Upper lobe of left lung (tissue), 6 donors: ENCODE results near the gene TIGD3. TPM values are rescaled to one million over a fixed set of nuclear protein-coding genes. Genes with fewer than 3 reads are reported as not detected.

Experiments used
- ATAC-seq, 2 donors: fragments of 200-7000 bp; cut with Tn5 transposase; one replicate each; pipeline ENCODE4 v1.9.1; 2022; ENCODE audit warnings: mild to moderate bottlenecking in 2 of 2, moderate library complexity in 2 of 2; ENCODE audit not compliant: low FRiP score in 2 of 2
- DNase-seq, 2 donors: peaks; one replicate each; pipeline ENCODE4 v3.0.0-alpha.2; 2019 to 2020
- H3K27ac ChIP-seq, 4 donors: fragments of 200-600 bp; sonication (generic); one replicate each; pipeline ENCODE4 v1.5.1; 2016 to 2019
- H3K27me3 ChIP-seq, 4 donors: fragments of 200-600 bp; sonication (generic); one replicate each; pipeline ENCODE4 v1.5.1; 2017 to 2019
- H3K36me3 ChIP-seq, 4 donors: fragments of 200-600 bp; sonication (generic); one replicate each; pipeline ENCODE4 v1.5.1; 2016 to 2019
- H3K4me1 ChIP-seq, 4 donors: fragments of 200-600 bp; sonication (generic); one replicate each; pipeline ENCODE4 v1.5.1; 2018 to 2019
- H3K4me3 ChIP-seq, 4 donors: fragments of 200-600 bp; sonication (generic); one replicate each; pipeline ENCODE4 v1.5.1; 2017 to 2019; ENCODE audit warnings: mild to moderate bottlenecking in 2 of 4, moderate library complexity in 1 of 4
- H3K9me3 ChIP-seq, 4 donors: fragments of 200-600 bp; sonication (generic); one replicate each; pipeline ENCODE4 v1.5.1; 2018 to 2019
- CTCF ChIP-seq, 6 experiments: fragments of 450-650 bp in 4 of 6; fragments of 200-600 bp in 2 of 6; sonication (generic) in 2 of 6; IDR thresholded peaks; one replicate each; pipeline ENCODE4 v1.5.1; 2016 to 2019; ENCODE audit warnings: antibody characterized with exemption in 6 of 6
- EP300 ChIP-seq, 4 donors: sonication (generic); formaldehyde crosslinking; IDR thresholded peaks; one replicate each; pipeline ENCODE4 v1.5.1; 2017; ENCODE audit warnings: antibody characterized with exemption in 4 of 4, control low read depth in 2 of 4
- POLR2A ChIP-seq, 4 donors: fragments of 450-650 bp; IDR thresholded peaks; one replicate each; pipeline ENCODE4 v1.5.1; 2016 to 2017; ENCODE audit warnings: antibody characterized with exemption in 4 of 4, mild to moderate bottlenecking in 2 of 4
- POLR2AphosphoS5 ChIP-seq, 2 donors: sonication (generic); formaldehyde crosslinking; IDR thresholded peaks; one replicate each; pipeline ENCODE4 v1.5.1; 2017; ENCODE audit warnings: antibody characterized with exemption in 2 of 2
- WGBS, 2 donors: methylation state at CpG; one replicate each; pipeline ENCODE4 v1.1.5; 2017 to 2018; 5-methylcytosine and 5-hydroxymethylcytosine counted together
- total RNA-seq, 6 donors: library from RNA; depleted of rRNA in 4 of 6; stranded (reverse); fragments of >200 nt in 4 of 6; gene quantifications; one replicate each; pipeline versions ENCODE4 v1.1.0 to v1.2.1, GENCODE V29; 2016 to 2021
- donor health status: DM: no; HTN: no; CAD: no; lungs with moderate emphysema.
- donor health status: DM: no; HTN: yes; CAD: no; lungs with severe emphysema.

The TIGD3 gene
- total RNA-seq, 6 donors from 2014 or later: 0.15 to 0.51 (median 0.35) TPM; not detected in 2

GRCh38 chr11:65315204-65315865 lies 39.2 kb upstream of the TIGD3 start:
- Histone ChIP-seq H3K4me3 (peak overlapping the region; percentile 67 to 80 (median 74)), H3K36me3 (peaks cover 0 to 6% (median 0%) of the 10 kb centered on the region in 4 donors), H3K9me3 (no peaks in the 10 kb centered on the region), H3K27me3 (no peaks in the 10 kb centered on the region), H3K4me1 (peaks cover 44 to 73% (median 61%) of the 10 kb centered on the region in 4 donors), H3K27ac (peak overlapping the region; percentile 90 to 93 (median 92))
- peak; percentile 77 to 98 for DNase-seq
- ATAC-seq: peak; percentile 76 to 77
- peak; percentile 88 to 96 (median 94) for TF ChIP-seq CTCF (IDR thresholded peaks at IDR 0.05)
- no peak for TF ChIP-seq POLR2AphosphoS5 (IDR thresholded peaks at IDR 0.05)
- WGBS, 2 donors: 0 to 1% methylated on average over 24 to 38 of the region's 59 CpGs

GRCh38 chr11:65315866-65316226 lies 38.7 kb upstream of the TIGD3 start:
- WGBS, 2 donors: 21% methylated on average over 8 of the region's 8 CpGs
- peak overlapping the region; percentile 67 to 80 (median 74) for H3K4me3 ChIP-seq
- no peaks in the 10 kb centered on the region for H3K27me3 ChIP-seq
- ATAC-seq (no peak), DNase-seq (no peak)
- H3K27ac ChIP-seq: peak overlapping the region; percentile 90 to 93 (median 92)
- H3K4me1 ChIP-seq: peaks cover 39 to 73% (median 60%) of the 10 kb centered on the region in 4 donors
- TF ChIP-seq EP300 (IDR thresholded peaks at IDR 0.05): no peak
- TF ChIP-seq POLR2A (IDR thresholded peaks at IDR 0.05): no peak
- no peak for TF ChIP-seq POLR2AphosphoS5 (IDR thresholded peaks at IDR 0.05)
- TF ChIP-seq CTCF (IDR thresholded peaks at IDR 0.05): peak in 2 of 6 experiments; percentile 5 to 38
- H3K9me3 ChIP-seq: no peaks in the 10 kb centered on the region
- peaks cover 0 to 11% (median 3%) of the 10 kb centered on the region in 4 donors for H3K36me3 ChIP-seq

- Histone ChIP-seq H3K27me3 (no peaks in the 10 kb centered on the region), H3K4me1 (peaks cover 36 to 69% (median 60%) of the 10 kb centered on the region in 4 donors), H3K36me3 (peaks cover 4 to 17% (median 9%) of the 10 kb centered on the region in 4 donors), H3K9me3 (no peaks in the 10 kb centered on the region), H3K27ac (peak overlapping the region; percentile 90 to 93 (median 92)), H3K4me3 (peak overlapping the region; percentile 67 to 80 (median 74))
- 41 to 42% methylated on average over 13 to 20 of the region's 20 CpGs for WGBS, 2 donors
- peak; percentile 1 to 66 for ATAC-seq
- TF ChIP-seq POLR2A (IDR thresholded peaks at IDR 0.05) (no peak), EP300 (IDR thresholded peaks at IDR 0.05) (no peak), CTCF (IDR thresholded peaks at IDR 0.05) (no peak), POLR2AphosphoS5 (IDR thresholded peaks at IDR 0.05) (no peak)
- peak; percentile 34 to 48 for DNase-seq
These were observed 38.1 kb upstream of the TIGD3 start for GRCh38 chr11:65316227-65317024.

- 26 to 49% methylated on average over 10 to 13 of the region's 13 CpGs for WGBS, 2 donors
- Histone ChIP-seq H3K9me3 (no peaks in the 10 kb centered on the region), H3K27me3 (no peaks in the 10 kb centered on the region), H3K4me1 (peaks cover 32 to 63% (median 62%) of the 10 kb centered on the region in 4 donors), H3K4me3 (peak overlapping the region; percentile 67 to 80 (median 74)), H3K27ac (peak overlapping the region; percentile 90 to 93 (median 92)), H3K36me3 (peaks cover 4 to 25% (median 17%) of the 10 kb centered on the region in 4 donors)
- TF ChIP-seq POLR2AphosphoS5 (IDR thresholded peaks at IDR 0.05) (peak in 1 of 2 donors; percentile 47), POLR2A (IDR thresholded peaks at IDR 0.05) (no peak), EP300 (IDR thresholded peaks at IDR 0.05) (peak in 2 of 4 donors; percentile 31 to 70), CTCF (IDR thresholded peaks at IDR 0.05) (no peak)
- ATAC-seq: peak; percentile 38 to 51
- DNase-seq: peak in 1 of 2 donors; percentile 65
These were observed 37.3 kb upstream of the TIGD3 start for GRCh38 chr11:65317025-65317786.
